Panc1 (cell line): ENCODE data around the gene SUPT16H. TPM values are rescaled to one million over a fixed set of nuclear protein-coding genes. Genes with fewer than 3 reads are reported as not detected.

Experiments
- ATAC-seq: fragments of 200-7000 bp; cut with Tn5 transposase; 2 replicates; pipeline ENCODE4 v1.9.1; 2020; ENCODE audit warnings: mild to moderate bottlenecking, moderate library complexity
- BruUV-seq: library from RNA; stranded (reverse); fragments of 400-500 nt; replicated peaks from 2 replicates; lab custom pipeline; 2021; lab: Mats Ljungman, UMichigan
- CTCF ChIA-PET: fragments of 300-600 bp; sonication (Branson Sonifier 250); formaldehyde crosslinking; loops from one replicate; lab custom pipeline; 2022; ENCODE audit warnings: antibody characterized with exemption; lab: Charles Lee
- POLR2A ChIA-PET: fragments of 300-600 bp; sonication (Branson Sonifier 250); formaldehyde crosslinking; loops from one replicate; lab custom pipeline; 2022; ENCODE audit warnings: antibody characterized with exemption; lab: Charles Lee
- DNase-seq: peaks from one replicate; pipeline ENCODE4 v3.0.0-alpha.2; 2010; ENCODE audit warnings: low read depth, low spot score
- H3K27ac ChIP-seq: 2 replicates; pipeline ENCODE4 v1.5.1; 2011; ENCODE audit warnings: mild to moderate bottlenecking, low read length, inconsistent platforms
- H3K27me3 ChIP-seq: fragments of 200-500 bp; sonication (Bioruptor generic); 2 replicates; pipeline ENCODE4 v1.6.0; 2014; ENCODE audit warnings: low read length, inconsistent platforms; ENCODE audit not compliant: control insufficient read depth, insufficient read depth
- H3K36me3 ChIP-seq: fragments of 200-500 bp; sonication (Bioruptor generic); 2 replicates; pipeline ENCODE4 v1.5.1; 2014; ENCODE audit warnings: inconsistent platforms, mild to moderate bottlenecking, low read length, moderate library complexity; ENCODE audit not compliant: control insufficient read depth, insufficient read depth
- H3K4me1 ChIP-seq: 2 replicates; pipeline ENCODE4 v1.5.1; 2011; ENCODE audit warnings: inconsistent platforms, mild to moderate bottlenecking, low read length, moderate library complexity; ENCODE audit not compliant: control insufficient read depth, insufficient read depth
- H3K4me3 ChIP-seq, 2 experiments: 2 replicates each; pipeline ENCODE4 v1.5.1; 2011 to 2012; ENCODE audit warnings: low read depth in 2 of 2, low read length in 2 of 2, mild to moderate bottlenecking in 2 of 2, inconsistent platforms in 1 of 2, moderate library complexity in 1 of 2
- H3K9me3 ChIP-seq: fragments of 200-500 bp; sonication (Bioruptor generic); 2 replicates; pipeline ENCODE4 v1.5.1; 2014; ENCODE audit warnings: low read depth, mild to moderate bottlenecking, inconsistent platforms, low read length, moderate library complexity; ENCODE audit not compliant: control insufficient read depth, insufficient read depth
- CTCF ChIP-seq: fragments of 450-650 bp; IDR thresholded peaks from 2 replicates; pipeline ENCODE4 v1.5.1; 2017; ENCODE audit warnings: mild to moderate bottlenecking
- POLR2AphosphoS5 ChIP-seq: IDR thresholded peaks from 2 replicates; pipeline ENCODE4 v1.6.1; 2012; ENCODE audit warnings: mild to moderate bottlenecking, low read depth, low read length, moderate library complexity
- REST ChIP-seq, 2 experiments: IDR thresholded peaks; 2 replicates each; pipeline ENCODE4 v1.6.1; 2011 to 2012; ENCODE audit warnings: low read depth in 2 of 2, control low read depth in 1 of 2, low read length in 1 of 2, mild to moderate bottlenecking in 1 of 2, moderate library complexity in 1 of 2; ENCODE audit not compliant: insufficient read depth in 1 of 2
- SIN3A ChIP-seq: IDR thresholded peaks from 2 replicates; pipeline ENCODE4 v1.6.1; 2012; ENCODE audit warnings: low read depth, mild to moderate bottlenecking, low read length, moderate library complexity, borderline replicate concordance; ENCODE audit not compliant: insufficient read depth
- TCF7L2 ChIP-seq: IDR thresholded peaks from 2 replicates; pipeline ENCODE4 v1.6.1; 2011; ENCODE audit warnings: mild to moderate bottlenecking, low read depth, low read length, inconsistent platforms
- in situ Hi-C: cut with HindIII; loops from 2 replicates; pipeline ENCODE4 v1.10.0; 2016; ENCODE audit warnings: low sequenced_read_pairs, low pct_unique_long_range_greater_than_20kb
- intact Hi-C: fragments of 100-400 bp; cut with micrococcal nuclease; formaldehyde crosslinking; loops from one replicate; pipeline ENCODE4 v1.10.0; 2022; ENCODE audit not compliant: unreplicated experiment
- total RNA-seq: library from RNA; stranded (reverse); gene quantifications from one replicate; pipeline ENCODE4 v1.2.1, GENCODE V29; 2021; ENCODE audit not compliant: unreplicated experiment

Gene SUPT16H
- total RNA-seq, 1 experiment from 2014 or later: 84.5 TPM

- POLR2A ChIA-PET: interaction anchor here (0.6 kb wide), 1 partner anchor 89 kb away, joined by 3 read pairs; no protein-coding TSS in a partner anchor
- Histone ChIP-seq H3K36me3 (no peaks in the 10 kb centered on the region), H3K4me3 (no peak overlapping the region), H3K9me3 (no peaks in the 10 kb centered on the region), H3K27me3 (no peaks in the 10 kb centered on the region), H3K27ac (no peak overlapping the region), H3K4me1 (no peaks in the 10 kb centered on the region)
- no peak for TF ChIP-seq REST (IDR thresholded peaks at IDR 0.05; ENCODE audit: insufficient read depth in 1 of 2, low read depth in 2 of 2, low read length in 1 of 2)
- TF ChIP-seq SIN3A: no peak
- no peak for TF ChIP-seq POLR2AphosphoS5
- TF ChIP-seq CTCF: no peak
- no peak for TF ChIP-seq TCF7L2
- ATAC-seq (no peak), DNase-seq (no peak)
- intact Hi-C loops: no loop called here
- CTCF ChIA-PET: no interaction called here
- in situ Hi-C loops: no loop called here
- BruUV-seq: no TSS peak
These were observed 37.2 kb downstream of the SUPT16H start for GRCh38 chr14:21346532-21347135.

- BruUV-seq: no TSS peak
- DNase-seq (no peak), ATAC-seq (no peak)
- Histone ChIP-seq H3K9me3 (no peaks in the 10 kb centered on the region), H3K4me3 (0 out of 4 replicates have a peak overlapping the region, but pooled peaks of 1 of the 2 experiments have one; percentile 11), H3K36me3 (no peaks in the 10 kb centered on the region), H3K27ac (no peak overlapping the region), H3K27me3 (no peaks in the 10 kb centered on the region), H3K4me1 (no peaks in the 10 kb centered on the region)
- ChIA-PET CTCF (interaction anchor here (0.6 kb wide), 1 partner anchor 68 kb away, joined by 7 read pairs; no protein-coding TSS in a partner anchor), POLR2A (no interaction called here)
- in situ Hi-C loops: no loop called here
- TF ChIP-seq REST (IDR thresholded peaks at IDR 0.05; ENCODE audit: insufficient read depth in 1 of 2, low read depth in 2 of 2, low read length in 1 of 2): no peak
- no peak for TF ChIP-seq CTCF
- TF ChIP-seq POLR2AphosphoS5: no peak
- no peak for TF ChIP-seq TCF7L2
- no peak for TF ChIP-seq SIN3A
- intact Hi-C loops: loop anchor here (1.0 kb wide), 1 partner anchor 74 kb away; the partner anchor contains the start of gene HNRNPC
These were observed 40.6 kb downstream of the SUPT16H start for GRCh38 chr14:21343035-21343794.
